Endothelial cell of umbilical vein (primary cell): ENCODE results near the gene CENPP. TPM values are rescaled to one million over a fixed set of nuclear protein-coding genes. Genes with fewer than 3 reads are reported as not detected.

ENCODE experiments used
- BruUV-seq: library from RNA; stranded (reverse); fragments of 400-500 nt; replicated peaks from 2 replicates; lab custom pipeline; 2021; lab: Mats Ljungman, UMichigan
- CTCF ChIA-PET: fragments of 300-600, 350-600 bp; sonication (Branson Sonifier 250); formaldehyde crosslinking; loops from one replicate; lab custom pipeline; 2021; ENCODE audit warnings: antibody characterized with exemption, inconsistent platforms; lab: Charles Lee
- POLR2A ChIA-PET: fragments of 300-600, 350-600 bp; sonication (Branson Sonifier 250); formaldehyde crosslinking; loops from one replicate; lab custom pipeline; 2021; ENCODE audit warnings: antibody characterized with exemption, inconsistent platforms; lab: Charles Lee
- DNase-seq: peaks from one replicate; pipeline ENCODE4 v3.0.0-alpha.2; 2011; ENCODE audit warnings: low read depth, low spot score
- FAIRE-seq: peaks from 2 replicates; lab custom pipeline; 2011; peaks lifted over from hg19 to GRCh38; lab: Jason Lieb, UNC
- H2AFZ ChIP-seq: 2 replicates; pipeline ENCODE4 v1.6.0; 2012; ENCODE audit warnings: low read depth, low read length, control low read depth, inconsistent platforms
- H3K27ac ChIP-seq: 2 replicates; pipeline ENCODE4 v1.5.1; 2011; ENCODE audit warnings: low read depth, mild to moderate bottlenecking, control low read depth, low read length, moderate library complexity; ENCODE audit not compliant: insufficient read depth
- H3K27me3 ChIP-seq, 2 experiments: 2 replicates each; pipeline versions ENCODE4 v1.6.0 to v1.6.1; 2011; ENCODE audit warnings: low read length in 2 of 2, mixed read lengths in 1 of 2; ENCODE audit not compliant: control insufficient read depth in 2 of 2, insufficient read depth in 2 of 2
- H3K36me3 ChIP-seq, 2 experiments: 2 replicates in 1 of 2; 3 replicates in 1 of 2; pipeline ENCODE4 v1.5.1; 2011; ENCODE audit warnings: low read length in 2 of 2, mild to moderate bottlenecking in 1 of 2, moderate library complexity in 1 of 2; ENCODE audit not compliant: control insufficient read depth in 2 of 2, insufficient read depth in 2 of 2; ENCODE audit errors: extremely low read depth in 1 of 2
- H3K4me1 ChIP-seq: 3 replicates; pipeline ENCODE4 v1.5.1; 2011; ENCODE audit warnings: mild to moderate bottlenecking, low read length; ENCODE audit not compliant: control insufficient read depth, insufficient read depth; ENCODE audit errors: extremely low read depth
- H3K4me2 ChIP-seq: 2 replicates; pipeline ENCODE4 v1.6.1; 2011; ENCODE audit warnings: low read length, control low read depth, mixed read lengths; ENCODE audit not compliant: insufficient read depth
- H3K4me3 ChIP-seq, 3 experiments: fragments of 200-600 bp in 1 of 3; sonication (generic), shearing (Covaris generic) in 1 of 3; replicated peaks in 1 of 3; 2 replicates each; pipeline ENCODE4 v1.5.1; 2011 to 2016; ENCODE audit warnings: control low read depth in 3 of 3, low read length in 3 of 3, mild to moderate bottlenecking in 2 of 3, inconsistent platforms in 1 of 3, low read depth in 1 of 3, moderate library complexity in 1 of 3; ENCODE audit not compliant: insufficient read depth in 1 of 3
- H3K79me2 ChIP-seq: 2 replicates; pipeline ENCODE4 v1.6.0; 2012; ENCODE audit warnings: low read length, inconsistent platforms; ENCODE audit not compliant: control insufficient read depth, insufficient read depth
- H3K9ac ChIP-seq: replicated peaks from 2 replicates; pipeline ENCODE3; 2011; ENCODE audit warnings: low read length, control low read depth; ENCODE audit not compliant: insufficient read depth; ENCODE audit errors: extremely low read depth
- H3K9me1 ChIP-seq: replicated peaks from 3 replicates; pipeline ENCODE4 v1.6.0; 2011; ENCODE audit warnings: mild to moderate bottlenecking, low read length; ENCODE audit not compliant: control insufficient read depth, insufficient read depth; ENCODE audit errors: extremely low read depth
- H3K9me3 ChIP-seq: replicated peaks from 2 replicates; pipeline ENCODE4 v1.5.1; 2012; ENCODE audit warnings: low read length, inconsistent platforms; ENCODE audit not compliant: control insufficient read depth, insufficient read depth
- H4K20me1 ChIP-seq: replicated peaks from 2 replicates; pipeline ENCODE3; 2011; ENCODE audit warnings: mild to moderate bottlenecking, low read length; ENCODE audit not compliant: control insufficient read depth, insufficient read depth; ENCODE audit errors: extremely low read depth
- EZH2 ChIP-seq: IDR thresholded peaks from 2 replicates; pipeline ENCODE4 v1.6.1; 2012; ENCODE audit warnings: borderline replicate concordance, low read depth, mild to moderate bottlenecking, moderate library complexity, low read length, inconsistent platforms; ENCODE audit not compliant: severe bottlenecking
- FOS ChIP-seq: IDR thresholded peaks from 2 replicates; pipeline ENCODE4 v1.6.1; 2011; ENCODE audit warnings: mild to moderate bottlenecking, low read length, moderate library complexity, borderline replicate concordance; ENCODE audit not compliant: insufficient read depth
- GATA2 ChIP-seq: IDR thresholded peaks from 2 replicates; pipeline ENCODE4 v1.7.0; 2011; ENCODE audit warnings: low read depth, mild to moderate bottlenecking, moderate library complexity, mixed read lengths, low read length; ENCODE audit not compliant: insufficient read length, insufficient read depth
- JUN ChIP-seq: IDR thresholded peaks from 2 replicates; pipeline ENCODE4 v1.6.1; 2011; ENCODE audit warnings: borderline replicate concordance, low read depth; ENCODE audit not compliant: insufficient read length, insufficient read depth
- MYC ChIP-seq: IDR thresholded peaks from one replicate; pipeline ENCODE4 v1.6.1; 2011; ENCODE audit warnings: mild to moderate bottlenecking, low read depth, low read length
- POLR2A ChIP-seq: IDR thresholded peaks from 2 replicates; pipeline ENCODE4 v1.6.1; 2012; ENCODE audit warnings: low read depth, mild to moderate bottlenecking, control low read depth, low read length
- POLR2AphosphoS5 ChIP-seq: IDR thresholded peaks from 2 replicates; pipeline ENCODE4 v1.6.1; 2012; ENCODE audit warnings: low read depth, mild to moderate bottlenecking, control low read depth, low read length, moderate library complexity; ENCODE audit not compliant: insufficient read depth
- dilution Hi-C: fragments of 300-500 bp; cut with MboI; formaldehyde crosslinking; loops from one replicate; pipeline ENCODE4 v1.15.0; 2019; ENCODE audit warnings: low sequenced_read_pairs; ENCODE audit not compliant: extremely low pct_ligation_motif_present
- intact Hi-C: fragments of 100-400 bp; cut with micrococcal nuclease; formaldehyde crosslinking; loops from one replicate; pipeline ENCODE4 v1.10.0; 2022
- polyA plus RNA-seq, 4 experiments: library from polyadenylated mRNA; depleted of rRNA in 3 of 4; stranded (reverse) in 3 of 4; unstranded in 1 of 4; fragments of >200 nt; gene quantifications; 2 replicates each; pipeline versions ENCODE4 v1.2.1 to v1.2.3, GENCODE V29; 2011 to 2012; ENCODE audit warnings: missing spikeins in 1 of 4
- total RNA-seq: library from RNA; stranded (reverse); gene quantifications from 2 replicates; pipeline ENCODE4 v1.2.3, GENCODE V29; 2021
- TF ChIP-seq, protein P1 (sequence below): IDR thresholded peaks from 2 replicates; pipeline ENCODE4 v1.6.1; 2011; ENCODE audit not compliant: insufficient read depth, insufficient read length
- TF ChIP-seq, protein P2 (sequence below), 2 donors: IDR thresholded peaks; 1 replicate in 1 of 2; 2 replicates in 1 of 2; pipeline ENCODE4 v1.5.1; 2011; ENCODE audit warnings: low read length in 2 of 2, mild to moderate bottlenecking in 2 of 2, moderate library complexity in 2 of 2, control low read depth in 1 of 2, inconsistent platforms in 1 of 2, low read depth in 1 of 2; ENCODE audit not compliant: insufficient read depth in 1 of 2; ENCODE audit errors: extremely low read depth in 1 of 2

CENPP gene
- total and polyA plus RNA-seq, 2 donors (not counting 3 experiments of a cell fraction or from before 2014, with no cell fraction given): 1.2 to 12.0 TPM

DNA sequence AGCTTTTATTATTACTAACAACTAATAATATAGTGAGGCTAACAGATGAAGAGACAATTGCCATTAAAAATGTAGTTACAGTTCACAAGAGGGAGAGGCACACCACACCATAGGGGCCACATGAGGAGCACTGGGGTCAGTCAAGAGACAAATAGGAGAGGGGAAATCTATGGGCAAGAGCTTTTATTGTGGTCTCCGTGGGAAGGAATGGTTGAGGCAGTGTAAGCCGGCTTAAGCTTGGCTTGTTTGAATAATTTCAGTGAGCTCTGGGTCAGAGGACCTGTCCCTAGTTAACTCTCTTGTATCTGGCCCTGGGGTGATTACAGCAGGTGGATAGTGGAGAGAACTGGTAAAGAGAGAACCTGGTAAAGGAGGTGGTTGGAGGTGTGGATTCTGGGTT is 43.3 kb downstream of the CENPP start:
- BruUV-seq: no TSS peak
- DNase-seq (no peak), FAIRE-seq (no peak)
- Histone ChIP-seq H3K27ac (no peak overlapping the region), H3K9me3 (no peaks in the 10 kb centered on the region), H2AFZ (no peak overlapping the region), H3K36me3 (no peaks in the 10 kb centered on the region), H3K9ac (no peak overlapping the region), H4K20me1 (no peaks in the 10 kb centered on the region), H3K4me2 (no peak overlapping the region), H3K4me3 (no peak overlapping the region), H3K4me1 (no peaks in the 10 kb centered on the region), H3K9me1 (no peaks in the 10 kb centered on the region), H3K79me2 (no peaks in the 10 kb centered on the region), H3K27me3 (no peaks in the 10 kb centered on the region)
- TF ChIP-seq FOS (no peak), POLR2AphosphoS5 (no peak), POLR2A (no peak), EZH2 (no peak), GATA2 (no peak), JUN (no peak), MYC (no peak)
- TF ChIP-seq, protein P1, sequence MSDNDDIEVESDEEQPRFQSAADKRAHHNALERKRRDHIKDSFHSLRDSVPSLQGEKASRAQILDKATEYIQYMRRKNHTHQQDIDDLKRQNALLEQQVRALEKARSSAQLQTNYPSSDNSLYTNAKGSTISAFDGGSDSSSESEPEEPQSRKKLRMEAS: no peak
- TF ChIP-seq, protein P2, sequence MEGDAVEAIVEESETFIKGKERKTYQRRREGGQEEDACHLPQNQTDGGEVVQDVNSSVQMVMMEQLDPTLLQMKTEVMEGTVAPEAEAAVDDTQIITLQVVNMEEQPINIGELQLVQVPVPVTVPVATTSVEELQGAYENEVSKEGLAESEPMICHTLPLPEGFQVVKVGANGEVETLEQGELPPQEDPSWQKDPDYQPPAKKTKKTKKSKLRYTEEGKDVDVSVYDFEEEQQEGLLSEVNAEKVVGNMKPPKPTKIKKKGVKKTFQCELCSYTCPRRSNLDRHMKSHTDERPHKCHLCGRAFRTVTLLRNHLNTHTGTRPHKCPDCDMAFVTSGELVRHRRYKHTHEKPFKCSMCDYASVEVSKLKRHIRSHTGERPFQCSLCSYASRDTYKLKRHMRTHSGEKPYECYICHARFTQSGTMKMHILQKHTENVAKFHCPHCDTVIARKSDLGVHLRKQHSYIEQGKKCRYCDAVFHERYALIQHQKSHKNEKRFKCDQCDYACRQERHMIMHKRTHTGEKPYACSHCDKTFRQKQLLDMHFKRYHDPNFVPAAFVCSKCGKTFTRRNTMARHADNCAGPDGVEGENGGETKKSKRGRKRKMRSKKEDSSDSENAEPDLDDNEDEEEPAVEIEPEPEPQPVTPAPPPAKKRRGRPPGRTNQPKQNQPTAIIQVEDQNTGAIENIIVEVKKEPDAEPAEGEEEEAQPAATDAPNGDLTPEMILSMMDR (IDR thresholded peaks at IDR 0.05; ENCODE audit: extremely low read depth in 1 of 2, insufficient read depth in 1 of 2, low read depth in 1 of 2, low read length in 2 of 2): no peak
- POLR2A ChIA-PET: no interaction called here
- dilution Hi-C loops: no loop called here
- intact Hi-C loops: no loop called here
- CTCF ChIA-PET: no interaction called here
